ENCODE results near the gene PHF23. TPM values are rescaled to one million over a fixed set of nuclear protein-coding genes. Genes with fewer than 3 reads are reported as not detected.

The PHF23 gene
- total RNA-seq (2022; extraction: Qiagen RNA extraction) = 86.1 to 108 TPM (median 99.5 TPM) in 5 replicates

DNA sequence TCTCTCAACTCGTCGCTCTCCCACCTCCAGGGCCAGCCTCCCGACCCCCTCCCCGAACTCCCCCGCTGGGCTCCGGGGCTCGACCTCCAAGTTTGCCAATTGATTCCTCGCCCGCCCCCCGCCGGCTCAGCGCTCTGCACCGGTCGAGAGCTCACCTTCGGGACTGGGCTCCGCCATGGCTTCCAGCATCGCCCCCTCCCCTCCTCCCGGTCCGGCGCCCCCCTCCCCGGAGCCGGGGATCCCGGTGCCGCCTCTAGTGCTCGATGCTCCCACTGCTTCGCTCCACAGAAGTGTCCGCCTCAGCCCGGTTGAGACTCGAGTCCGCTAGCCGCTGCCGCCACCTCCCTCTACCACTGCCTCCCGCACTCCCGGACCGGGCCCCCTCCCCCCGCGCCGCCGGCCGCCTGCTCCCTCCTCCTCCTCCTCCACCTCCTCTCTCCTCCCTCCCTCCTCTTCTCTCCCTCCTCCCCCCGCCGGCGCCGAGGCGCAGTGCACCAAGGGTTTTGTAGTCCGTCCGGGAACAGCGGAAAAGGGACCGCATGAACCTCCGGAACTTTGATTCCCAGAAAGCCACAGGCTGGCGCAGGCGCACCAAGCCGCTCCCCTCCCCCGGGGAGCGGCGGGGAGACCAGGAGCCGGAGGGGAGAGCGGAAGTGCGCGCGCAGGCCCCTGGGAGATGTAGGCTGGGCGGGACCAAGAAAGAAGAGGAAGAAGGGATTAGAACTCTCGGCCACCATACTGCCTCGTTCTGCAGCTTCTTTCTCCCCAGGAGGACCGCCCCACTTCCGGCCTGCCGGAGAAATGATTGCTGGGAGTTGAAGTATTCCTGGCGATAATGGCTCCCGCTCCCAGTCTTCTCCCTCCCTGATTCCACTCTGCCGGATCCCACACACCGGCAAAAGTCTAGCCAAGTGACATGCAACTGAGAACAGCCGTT is at the start of gene PHF23:
TSS of gene PHF23 (minus strand) at position 367 of the 937 bp plus-strand sequence. CDS start at position 189, 178 bp downstream.

DNA sequence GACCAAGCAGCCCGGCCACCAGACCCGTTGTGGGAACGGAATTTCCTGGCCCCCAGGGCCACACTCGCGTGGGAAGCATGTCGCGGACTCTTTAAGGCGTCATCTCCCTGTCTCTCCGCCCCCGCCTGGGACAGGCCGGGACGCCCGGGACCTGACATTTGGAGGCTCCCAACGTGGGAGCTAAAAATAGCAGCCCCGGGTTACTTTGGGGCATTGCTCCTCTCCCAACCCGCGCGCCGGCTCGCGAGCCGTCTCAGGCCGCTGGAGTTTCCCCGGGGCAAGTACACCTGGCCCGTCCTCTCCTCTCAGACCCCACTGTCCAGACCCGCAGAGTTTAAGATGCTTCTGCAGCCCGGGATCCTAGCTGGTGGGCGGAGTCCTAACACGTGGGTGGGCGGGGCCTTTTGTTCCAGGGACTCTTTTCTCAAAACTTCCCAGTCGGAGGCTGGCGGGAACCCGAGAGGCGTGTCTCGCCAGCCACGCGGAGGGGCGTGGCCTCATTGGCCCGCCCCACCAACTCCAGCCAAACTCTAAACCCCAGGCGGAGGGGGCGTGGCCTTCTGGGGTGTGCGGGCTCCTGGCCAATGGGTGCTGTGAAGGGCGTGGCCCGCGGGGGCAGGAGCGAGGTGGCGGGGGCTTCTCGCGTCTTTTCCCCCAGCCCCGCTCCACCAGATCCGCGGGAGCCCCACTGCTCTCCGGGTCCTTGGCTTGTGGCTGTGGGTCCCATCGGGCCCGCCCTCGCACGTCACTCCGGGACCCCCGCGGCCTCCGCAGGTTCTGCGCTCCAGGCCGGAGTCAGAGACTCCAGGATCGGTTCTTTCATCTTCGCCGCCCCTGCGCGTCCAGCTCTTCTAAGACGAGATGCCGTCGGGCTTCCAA is 42.1 kb upstream of the PHF23 start, which contains the start of gene SLC2A4:
TSS of gene SLC2A4 (plus strand) at position 645 of the 879 bp plus-strand sequence. CDS start at position 862, 217 bp downstream.

DNA sequence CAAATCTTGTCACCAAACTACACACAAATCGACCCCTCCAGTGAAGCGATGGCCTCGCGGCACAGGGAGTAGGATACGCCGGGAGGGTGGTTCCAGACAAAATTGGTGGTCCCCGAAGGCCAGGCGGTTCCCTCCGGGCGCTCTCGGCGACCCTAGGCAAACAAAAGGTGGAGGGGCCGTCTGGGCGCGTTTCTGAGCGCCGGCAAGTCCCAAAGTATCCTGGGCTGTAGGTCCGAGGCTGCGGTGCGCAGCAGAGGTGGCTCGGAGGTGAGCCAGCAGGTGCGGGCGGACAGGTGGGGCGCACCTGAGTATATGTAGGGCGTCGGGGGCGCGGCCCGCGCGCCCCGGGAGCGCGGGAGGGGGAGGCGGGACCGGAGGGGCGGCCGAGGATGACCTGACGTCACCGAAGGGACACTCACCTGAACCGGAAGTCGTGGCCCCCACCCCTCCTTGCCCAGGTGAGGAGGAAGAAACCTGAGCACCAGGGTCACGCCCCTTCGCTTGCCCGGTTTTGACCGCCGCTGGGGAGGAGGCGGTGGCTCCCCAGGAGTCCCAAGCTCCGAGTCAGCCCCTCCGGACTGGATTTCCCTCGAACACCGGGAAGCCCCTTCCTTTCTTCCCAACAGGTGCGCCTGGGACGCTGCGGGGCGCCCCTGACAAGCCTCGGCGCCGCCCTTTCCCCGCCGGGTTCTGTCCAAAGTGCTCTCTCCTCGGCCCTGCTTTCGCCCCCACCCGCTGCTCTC is 23.1 kb upstream of the PHF23 start, which contains the start of gene CLDN7:
TSS of gene CLDN7 (minus strand) at position 287 of the 743 bp plus-strand sequence. CDS start 435 bp downstream, outside the sequence.

DNA sequence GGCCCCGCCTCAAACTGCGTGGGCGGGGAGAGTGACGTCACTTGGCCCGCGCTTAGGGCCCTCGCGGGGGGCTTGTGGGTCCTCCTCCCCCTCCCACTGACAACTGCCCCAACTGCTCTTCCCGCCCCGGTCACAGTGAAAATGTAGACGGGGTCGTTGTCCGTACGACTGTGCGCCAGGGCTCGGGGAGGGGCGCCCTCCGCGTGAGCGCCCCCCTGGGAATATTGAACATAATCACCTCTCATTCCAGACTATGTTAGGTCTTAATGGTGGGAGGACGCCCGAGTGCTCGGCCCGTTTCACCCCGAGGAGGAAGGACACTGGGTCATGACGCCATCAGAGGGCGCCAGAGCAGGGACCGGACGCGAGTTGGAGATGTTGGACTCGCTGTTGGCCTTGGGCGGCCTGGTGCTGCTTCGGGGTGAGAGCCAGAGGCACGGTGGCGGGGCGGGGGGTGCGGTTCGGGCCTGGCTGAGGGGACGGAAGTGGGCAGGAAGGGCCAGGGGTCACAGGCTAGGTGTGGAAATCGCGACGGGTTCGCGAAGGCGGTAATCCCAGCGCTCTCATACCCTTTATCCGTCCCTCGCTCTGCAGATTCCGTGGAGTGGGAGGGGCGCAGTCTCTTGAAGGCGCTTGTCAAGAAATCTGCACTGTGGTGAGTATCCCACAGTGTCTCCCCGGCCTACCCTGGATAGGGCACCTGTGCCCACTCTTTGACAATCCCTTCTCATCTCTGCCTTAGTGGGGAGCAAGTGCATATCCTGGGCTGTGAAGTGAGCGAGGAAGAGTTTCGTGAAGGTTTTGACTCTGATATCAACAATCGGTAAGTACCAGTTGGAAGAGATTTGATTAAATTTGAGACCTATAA is 13.2 kb upstream of the PHF23 start, which contains the start of gene ELP5:
TSS of gene ELP5 (plus strand) at position 40 of the 868 bp plus-strand sequence. CDS start at position 376, 336 bp downstream.

DNA sequence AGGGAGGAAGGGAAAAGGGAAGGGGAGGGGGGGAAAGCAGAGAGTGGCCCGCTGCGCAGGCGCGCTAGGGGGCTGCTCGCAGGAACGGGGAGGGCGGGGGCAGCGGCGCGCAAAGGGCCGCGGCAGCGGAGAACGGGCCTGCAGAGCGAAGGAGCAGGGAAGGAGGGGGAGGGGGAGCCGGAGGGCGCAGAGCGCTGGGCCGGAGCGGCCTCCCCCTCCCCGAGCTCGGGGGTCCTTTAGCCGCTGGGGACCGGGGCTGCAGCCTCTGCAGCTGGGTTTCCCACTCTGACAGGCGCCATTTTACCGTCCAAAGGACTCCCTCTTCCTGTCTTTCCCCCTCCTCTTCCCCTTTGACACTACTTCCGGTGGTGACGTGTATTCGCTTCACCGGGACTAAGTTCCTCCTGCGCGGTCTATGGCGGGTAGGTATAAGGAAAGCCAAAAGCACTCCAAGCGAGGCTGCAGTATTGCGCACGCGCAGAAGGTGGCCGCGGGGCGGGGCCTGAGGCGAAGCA is 12.5 kb upstream of the PHF23 start, which contains the start of gene CTDNEP1:
TSS of gene CTDNEP1 (minus strand) at position 74 of the 515 bp plus-strand sequence. CDS start 438 bp downstream, outside the sequence.

DNA sequence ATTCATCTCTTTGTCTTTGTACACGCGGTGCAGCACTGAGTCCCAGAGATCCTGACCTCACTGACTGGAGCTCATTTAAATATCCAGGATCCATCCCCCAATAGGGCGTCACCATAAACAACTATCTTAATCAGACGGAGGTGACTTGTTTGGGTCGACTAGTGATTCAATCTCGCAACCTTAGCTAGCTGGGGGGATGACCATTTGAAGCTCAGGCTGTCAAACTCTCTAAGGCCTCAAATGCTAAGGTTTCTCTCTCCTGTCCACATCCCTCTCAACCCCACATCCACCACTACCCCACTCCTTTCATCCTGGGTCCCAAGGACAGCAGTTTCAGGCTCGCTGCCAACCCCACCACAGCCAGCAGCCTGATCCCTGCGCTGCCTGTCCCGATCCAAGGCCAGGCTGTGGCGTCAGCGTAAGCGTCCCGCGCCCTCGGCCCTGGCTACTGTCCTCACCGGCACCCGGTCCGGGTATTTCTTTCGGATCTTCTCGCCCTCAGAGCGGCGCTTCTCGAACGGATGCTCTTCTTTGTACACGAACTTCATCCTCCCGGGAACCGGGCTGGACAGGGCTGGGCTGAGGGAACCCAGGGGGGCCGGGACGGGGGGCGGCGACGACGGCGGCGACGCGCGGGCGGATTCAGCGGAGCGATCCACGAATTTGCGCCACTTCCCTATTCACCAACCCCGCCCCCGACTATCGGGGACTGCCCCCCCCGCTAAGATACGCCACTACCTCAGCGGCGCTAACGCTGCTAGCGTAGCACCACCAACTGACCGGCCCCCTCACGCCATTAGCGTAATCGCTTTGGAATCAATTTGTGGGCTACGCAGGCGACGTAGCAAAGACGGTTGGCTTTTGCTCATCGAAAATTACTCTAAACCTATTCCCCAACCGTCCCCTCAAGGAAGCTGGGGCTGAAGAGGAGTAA is 2.8 kb upstream of the PHF23 start, which contains the start of gene GABARAP:
TSS of gene GABARAP (minus strand) at position 667 of the 934 bp plus-strand sequence. CDS start at position 548, 119 bp downstream.

DNA sequence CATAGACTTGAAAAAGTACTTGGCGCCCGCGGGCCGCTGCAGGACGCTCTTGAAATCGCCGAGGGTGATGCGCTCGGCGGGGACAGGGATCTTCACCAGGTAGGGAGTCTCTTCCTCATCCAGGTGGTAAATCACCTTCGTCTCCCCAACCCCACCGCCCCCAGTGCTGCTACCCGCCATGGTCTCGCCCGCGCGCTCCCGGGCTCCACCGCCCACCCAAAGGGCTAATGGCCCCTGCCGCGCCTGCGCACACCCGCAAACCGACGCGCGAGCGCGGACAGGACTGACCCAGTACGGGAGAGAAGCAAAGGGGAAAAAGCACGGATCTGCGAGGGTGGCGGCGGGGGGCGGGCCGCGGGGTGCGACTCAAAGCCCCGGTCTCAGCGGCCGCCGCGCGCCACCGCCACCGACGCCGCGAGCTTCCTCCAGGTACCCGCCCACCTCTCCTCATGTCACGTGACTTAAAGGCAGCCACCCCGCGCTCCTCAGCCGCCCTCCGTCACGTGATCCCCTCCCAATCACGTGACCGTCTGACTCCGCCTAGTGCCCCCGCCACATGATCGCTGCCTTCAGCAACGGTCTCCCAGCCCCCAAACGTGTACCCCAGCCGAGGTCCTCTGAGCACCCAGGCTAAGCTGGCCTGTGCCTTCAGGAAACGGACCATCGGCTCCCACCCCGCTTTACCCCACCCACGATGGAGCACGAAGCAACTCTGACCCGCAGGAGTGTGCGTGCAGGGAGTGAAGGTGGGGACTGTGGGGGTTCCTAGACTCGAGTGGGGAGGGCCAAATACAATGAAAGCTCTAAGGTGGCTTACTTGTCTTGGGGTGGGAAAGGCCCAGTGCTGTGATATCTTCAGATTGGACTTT is 4.9 kb downstream of the PHF23 start, which contains the start of gene DVL2:
TSS of gene DVL2 (minus strand) at position 435 of the 869 bp plus-strand sequence. CDS start at position 180, 255 bp downstream.

DNA sequence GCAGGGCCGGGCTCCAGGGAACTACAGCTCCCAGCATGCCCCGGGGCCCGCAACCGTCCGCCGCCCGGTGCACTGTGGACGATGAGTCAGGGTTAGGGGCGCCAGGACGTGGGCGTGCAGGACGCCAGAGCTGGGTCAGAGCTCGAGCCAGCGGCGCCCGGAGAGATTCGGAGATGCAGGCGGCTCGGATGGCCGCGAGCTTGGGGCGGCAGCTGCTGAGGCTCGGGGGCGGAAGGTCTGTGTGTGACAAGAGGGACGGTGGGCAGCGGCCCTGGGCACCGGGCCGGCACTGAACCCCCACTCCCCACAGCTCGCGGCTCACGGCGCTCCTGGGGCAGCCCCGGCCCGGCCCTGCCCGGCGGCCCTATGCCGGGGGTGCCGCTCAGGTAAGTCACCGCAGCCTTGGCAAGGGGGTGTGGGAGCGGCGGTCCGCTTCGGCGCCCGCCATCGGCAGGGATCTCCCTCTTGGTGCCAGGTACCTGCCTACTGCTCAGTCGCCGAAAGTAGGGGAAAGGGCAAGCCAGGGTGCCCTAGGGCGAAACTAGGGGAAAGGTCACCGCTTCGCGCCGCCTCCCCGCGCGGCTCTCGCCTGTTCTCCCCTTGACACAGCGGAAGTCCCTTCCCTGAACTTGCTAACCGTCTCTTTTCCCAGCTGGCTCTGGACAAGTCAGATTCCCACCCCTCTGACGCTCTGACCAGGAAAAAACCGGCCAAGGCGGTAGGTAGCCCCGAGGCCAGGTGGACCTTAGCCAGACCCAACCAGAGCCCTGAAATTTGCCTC is 19.3 kb downstream of the PHF23 start, which contains the start of the genes ACADVL and DLG4:
TSS of gene ACADVL (plus strand) at position 127 of the 781 bp plus-strand sequence. CDS start at position 174, 47 bp downstream.
TSS of gene DLG4 (minus strand) at position 25 of the 781 bp plus-strand sequence.

Other genes starting within 250 kb of the PHF23 start
- gene ALOX12, start 243.4 kb downstream of the PHF23 start, total RNA-seq (2022; extraction: Qiagen RNA extraction) = not detected in 5 replicates
- 417 to 502 TPM (median 450 TPM) in 5 replicates for gene RNASEK, start 226.8 kb downstream of the PHF23 start, total RNA-seq (2022; extraction: Qiagen RNA extraction)
- gene BCL6B, start 216.4 kb downstream of the PHF23 start, total RNA-seq (2022; extraction: Qiagen RNA extraction) = not detected in 5 replicates
- 7.0 to 9.5 TPM (median 8.4 TPM) in 5 replicates for gene SLC16A13, start 203.4 kb downstream of the PHF23 start, total RNA-seq (2022; extraction: Qiagen RNA extraction)
- gene SLC16A11, start 195.4 kb downstream of the PHF23 start, total RNA-seq (2022; extraction: Qiagen RNA extraction) = not detected in 5 replicates
- gene CLEC10A, start 159.2 kb downstream of the PHF23 start, total RNA-seq (2022; extraction: Qiagen RNA extraction) = not detected in 5 replicates
- 0.07 to 0.12 TPM in 2 of 5 replicates, not detected in the others for gene ASGR2, start 124.6 kb downstream of the PHF23 start, total RNA-seq (2022; extraction: Qiagen RNA extraction)
- gene ASGR1, start 60.1 kb downstream of the PHF23 start, total RNA-seq (2022; extraction: Qiagen RNA extraction) = 0.82 to 1.4 TPM (median 1.2 TPM) in 5 replicates
- gene DLG4, start 19.6 kb downstream of the PHF23 start, total RNA-seq (2022; extraction: Qiagen RNA extraction) = 5.4 to 7.5 TPM (median 5.8 TPM) in 5 replicates
- 286 to 433 TPM (median 402 TPM) in 5 replicates for gene ACADVL, start 19.5 kb downstream of the PHF23 start, total RNA-seq (2022; extraction: Qiagen RNA extraction)
- 37.1 to 47.6 TPM (median 44.8 TPM) in 5 replicates for gene DVL2, start 4.9 kb downstream of the PHF23 start, total RNA-seq (2022; extraction: Qiagen RNA extraction)
- gene GABARAP, start 3.0 kb upstream of the PHF23 start, total RNA-seq (2022; extraction: Qiagen RNA extraction) = 643 to 763 TPM (median 704 TPM) in 5 replicates
- 208 to 254 TPM (median 236 TPM) in 5 replicates for gene CTDNEP1, start 12.3 kb upstream of the PHF23 start, total RNA-seq (2022; extraction: Qiagen RNA extraction)
- gene ELP5, start 12.8 kb upstream of the PHF23 start, total RNA-seq (2022; extraction: Qiagen RNA extraction) = 131 to 160 TPM (median 140 TPM) in 5 replicates
- gene CLDN7, start 23.0 kb upstream of the PHF23 start, total RNA-seq (2022; extraction: Qiagen RNA extraction) = 2.2 to 3.2 TPM (median 2.9 TPM) in 5 replicates
- 0.35 to 0.67 TPM (median 0.63 TPM) in 5 replicates for gene SLC2A4, start 42.3 kb upstream of the PHF23 start, total RNA-seq (2022; extraction: Qiagen RNA extraction)
- 0.37 to 0.68 TPM (median 0.53 TPM) in 5 replicates for gene YBX2, start 55.2 kb upstream of the PHF23 start, total RNA-seq (2022; extraction: Qiagen RNA extraction)
- gene EIF5A, start 68.2 kb upstream of the PHF23 start, total RNA-seq (2022; extraction: Qiagen RNA extraction) = 1,603 to 1,771 TPM (median 1,695 TPM) in 5 replicates
- 81.4 to 100 TPM (median 97.9 TPM) in 5 replicates for gene GPS2, start 75.9 kb upstream of the PHF23 start, total RNA-seq (2022; extraction: Qiagen RNA extraction)
- 23.0 to 36.7 TPM (median 28.7 TPM) in 5 replicates for gene NEURL4, start 89.9 kb upstream of the PHF23 start, total RNA-seq (2022; extraction: Qiagen RNA extraction)
- 2.4 to 5.7 TPM (median 4.0 TPM) in 5 replicates for gene ACAP1, start 97.1 kb upstream of the PHF23 start, total RNA-seq (2022; extraction: Qiagen RNA extraction)
- gene KCTD11, start 112.7 kb upstream of the PHF23 start, total RNA-seq (2022; extraction: Qiagen RNA extraction) = 11.3 to 13.7 TPM (median 12.5 TPM) in 5 replicates
- gene TMEM95, start 115.7 kb upstream of the PHF23 start, total RNA-seq (2022; extraction: Qiagen RNA extraction) = not detected in 5 replicates
- gene TNK1, start 141.6 kb upstream of the PHF23 start, total RNA-seq (2022; extraction: Qiagen RNA extraction) = 1.3 to 1.6 TPM (median 1.5 TPM) in 5 replicates
- 38.6 to 48.9 TPM (median 44.7 TPM) in 5 replicates for gene PLSCR3, start 155.1 kb upstream of the PHF23 start, total RNA-seq (2022; extraction: Qiagen RNA extraction)
- gene TMEM256, start 164.6 kb upstream of the PHF23 start, total RNA-seq (2022; extraction: Qiagen RNA extraction) = 180 to 224 TPM (median 215 TPM) in 5 replicates
- 13.3 to 17.6 TPM (median 17.1 TPM) in 5 replicates for gene NLGN2, start 168.4 kb upstream of the PHF23 start, total RNA-seq (2022; extraction: Qiagen RNA extraction)
- 0.06 to 0.13 TPM in 2 of 5 replicates, not detected in the others for gene SPEM1, start 180.9 kb upstream of the PHF23 start, total RNA-seq (2022; extraction: Qiagen RNA extraction)
- 0.03 to 0.07 TPM (median 0.06 TPM) in 3 of 5 replicates, not detected in the others for gene SPEM2, start 186.2 kb upstream of the PHF23 start, total RNA-seq (2022; extraction: Qiagen RNA extraction)
- gene SPEM3, start 189.4 kb upstream of the PHF23 start, total RNA-seq (2022; extraction: Qiagen RNA extraction) = 0.02 to 0.03 TPM (median 0.02 TPM) in 3 of 5 replicates, not detected in the others
- 10.8 to 13.9 TPM (median 13.3 TPM) in 5 replicates for gene TMEM102, start 196.0 kb upstream of the PHF23 start, total RNA-seq (2022; extraction: Qiagen RNA extraction)
- gene FGF11, start 200.1 kb upstream of the PHF23 start, total RNA-seq (2022; extraction: Qiagen RNA extraction) = 0.76 to 1.2 TPM (median 0.85 TPM) in 5 replicates
- 8.0 to 11.6 TPM (median 10.2 TPM) in 5 replicates for gene CHRNB1, start 205.6 kb upstream of the PHF23 start, total RNA-seq (2022; extraction: Qiagen RNA extraction)
- gene ZBTB4, start 240.2 kb upstream of the PHF23 start, total RNA-seq (2022; extraction: Qiagen RNA extraction) = 21.0 to 25.5 TPM (median 24.1 TPM) in 5 replicates
- gene SLC35G6, start 242.0 kb upstream of the PHF23 start, total RNA-seq (2022; extraction: Qiagen RNA extraction) = not detected in 5 replicates
- gene POLR2A, start 244.9 kb upstream of the PHF23 start, total RNA-seq (2022; extraction: Qiagen RNA extraction) = 72.5 to 86.2 TPM (median 79.8 TPM) in 5 replicates

Data from A549 treated with AZD2906 at 1 μM for 4 hours (cell line).